ENCODE data around the gene NAA40.

- TF ChIP-seq, protein P1, sequence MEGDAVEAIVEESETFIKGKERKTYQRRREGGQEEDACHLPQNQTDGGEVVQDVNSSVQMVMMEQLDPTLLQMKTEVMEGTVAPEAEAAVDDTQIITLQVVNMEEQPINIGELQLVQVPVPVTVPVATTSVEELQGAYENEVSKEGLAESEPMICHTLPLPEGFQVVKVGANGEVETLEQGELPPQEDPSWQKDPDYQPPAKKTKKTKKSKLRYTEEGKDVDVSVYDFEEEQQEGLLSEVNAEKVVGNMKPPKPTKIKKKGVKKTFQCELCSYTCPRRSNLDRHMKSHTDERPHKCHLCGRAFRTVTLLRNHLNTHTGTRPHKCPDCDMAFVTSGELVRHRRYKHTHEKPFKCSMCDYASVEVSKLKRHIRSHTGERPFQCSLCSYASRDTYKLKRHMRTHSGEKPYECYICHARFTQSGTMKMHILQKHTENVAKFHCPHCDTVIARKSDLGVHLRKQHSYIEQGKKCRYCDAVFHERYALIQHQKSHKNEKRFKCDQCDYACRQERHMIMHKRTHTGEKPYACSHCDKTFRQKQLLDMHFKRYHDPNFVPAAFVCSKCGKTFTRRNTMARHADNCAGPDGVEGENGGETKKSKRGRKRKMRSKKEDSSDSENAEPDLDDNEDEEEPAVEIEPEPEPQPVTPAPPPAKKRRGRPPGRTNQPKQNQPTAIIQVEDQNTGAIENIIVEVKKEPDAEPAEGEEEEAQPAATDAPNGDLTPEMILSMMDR (IDR thresholded peaks at IDR 0.05), result no peak
- no peak for TF ChIP-seq POLR2A (IDR thresholded peaks at IDR 0.05)
These were observed 23.7 kb upstream of the NAA40 start for GRCh38 chr11:63914896-63915691.

Measured in Peyer's patch (tissue), 4 donors.